ENCODE results near the gene CACNA2D2. TPM values are rescaled to one million over a fixed set of nuclear protein-coding genes. Genes with fewer than 3 reads are reported as not detected.

The CACNA2D2 gene
- total and polyA plus RNA-seq, 2 of the 4 experiments (the other 2 are of a cell fraction) = 0.15 TPM; not detected in 1

DNA sequence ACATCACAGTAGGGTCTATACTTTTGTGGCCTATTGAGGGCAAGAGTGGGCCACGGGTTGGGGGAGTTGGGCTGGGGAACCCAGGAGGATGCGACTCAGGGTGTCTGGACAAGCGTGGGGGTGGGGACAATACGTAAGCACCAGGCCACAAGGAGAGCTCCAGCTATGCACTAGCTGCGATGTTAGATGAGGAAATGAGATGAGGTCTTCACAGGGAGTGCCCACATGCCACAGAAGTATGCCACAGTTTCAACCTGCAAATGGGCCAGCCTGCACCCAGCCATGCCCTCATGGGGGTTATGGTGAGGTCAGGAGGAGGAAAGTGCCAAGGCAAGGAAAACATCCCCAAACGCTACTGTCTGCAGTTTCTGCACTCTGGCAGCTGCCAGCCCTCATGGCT, 30.5 kb downstream of the CACNA2D2 start:
- Histone ChIP-seq H3K9me3 (ENCODE audit: control insufficient read depth, insufficient read depth, low read length) (no peaks in the 10 kb centered on the region), H3K36me3 (ENCODE audit: control insufficient read depth, insufficient read depth, low read length) (no peaks in the 10 kb centered on the region), H3K4me2 (ENCODE audit: low read depth, low read length) (no peak overlapping the region), H2AK9ac (replicated peaks; ENCODE audit: low read depth, low read length, poor library complexity) (no peak overlapping the region), H2BK20ac (ENCODE audit: low read depth, low read length) (no peak overlapping the region), H4K20me1 (ENCODE audit: insufficient read depth, low read length) (no peaks in the 10 kb centered on the region), H3K79me1 (ENCODE audit: low read depth in 1 of 2, low read length in 2 of 2) (no peaks in the 10 kb centered on the region), H3K4ac (ENCODE audit: low read depth, low read length) (no peak overlapping the region), H3K23ac (ENCODE audit: low read depth, low read length) (no peak overlapping the region), H2BK120ac (ENCODE audit: low read depth, low read length) (no peak overlapping the region), H2AK5ac (ENCODE audit: low read depth, low read length) (no peak overlapping the region), H2BK5ac (ENCODE audit: low read depth, low read length, poor library complexity, severe bottlenecking) (no peak overlapping the region), H3K27ac (ENCODE audit: insufficient read depth, low read length) (no peak overlapping the region), H3K56ac (ENCODE audit: extremely low read depth, insufficient read depth, low read length) (no peak overlapping the region), H3K4me1 (ENCODE audit: control insufficient read depth, insufficient read depth, low read length) (no peaks in the 10 kb centered on the region), H2BK15ac (ENCODE audit: low read depth, low read length) (no peak overlapping the region), H3K18ac (ENCODE audit: low read depth, low read length) (no peak overlapping the region), H3K27me3 (ENCODE audit: control insufficient read depth, insufficient read depth, low read length) (peaks cover 22% of the 10 kb centered on the region; the same call in 1 of the 2 replicates), H3K4me3 (ENCODE audit: insufficient read depth, low read depth, low read length) (no peak overlapping the region), H3K14ac (replicated peaks; ENCODE audit: low read depth, low read length) (no peak overlapping the region), H4K8ac (ENCODE audit: low read depth in 2 of 2, low read length in 2 of 2) (no peak overlapping the region), H3K9me1 (ENCODE audit: insufficient read depth, low read length) (no peaks in the 10 kb centered on the region), H2AFZ (replicated peaks; ENCODE audit: low read length, poor library complexity) (no peak overlapping the region), H3K9ac (ENCODE audit: low read depth, low read length) (no peak overlapping the region), H4K5ac (ENCODE audit: low read depth, low read length) (no peak overlapping the region), H4K91ac (ENCODE audit: insufficient read depth, low read depth, low read length) (no peak overlapping the region)
- ChIA-PET POLR2A (ENCODE audit: unreplicated experiment) (no interaction called here), CTCF (no interaction called here)
- ATAC-seq (ENCODE audit: low read depth) (no peak), DNase-seq (no peak)
- TF ChIP-seq RFX5 (IDR thresholded peaks at IDR 0.05; ENCODE audit: low read depth, low read length) = no peak
- no peak for TF ChIP-seq RCOR1 (IDR thresholded peaks at IDR 0.05; ENCODE audit: insufficient replicate concordance, low read length)
- TF ChIP-seq MAZ (IDR thresholded peaks at IDR 0.05; ENCODE audit: borderline replicate concordance, low read depth, low read length) = no peak
- TF ChIP-seq, protein P1, sequence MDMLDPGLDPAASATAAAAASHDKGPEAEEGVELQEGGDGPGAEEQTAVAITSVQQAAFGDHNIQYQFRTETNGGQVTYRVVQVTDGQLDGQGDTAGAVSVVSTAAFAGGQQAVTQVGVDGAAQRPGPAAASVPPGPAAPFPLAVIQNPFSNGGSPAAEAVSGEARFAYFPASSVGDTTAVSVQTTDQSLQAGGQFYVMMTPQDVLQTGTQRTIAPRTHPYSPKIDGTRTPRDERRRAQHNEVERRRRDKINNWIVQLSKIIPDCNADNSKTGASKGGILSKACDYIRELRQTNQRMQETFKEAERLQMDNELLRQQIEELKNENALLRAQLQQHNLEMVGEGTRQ (IDR thresholded peaks at IDR 0.05; ENCODE audit: low read depth, low read length) = no peak
- no peak for TF ChIP-seq CEBPB (IDR thresholded peaks at IDR 0.05; ENCODE audit: low read depth, low read length)
- no peak for TF ChIP-seq NFE2L2 (IDR thresholded peaks at IDR 0.05; ENCODE audit: low read depth, low read length)
- no peak for TF ChIP-seq POLR2A (IDR thresholded peaks at IDR 0.05; ENCODE audit: low read depth, low read length)
- TF ChIP-seq, protein P2, sequence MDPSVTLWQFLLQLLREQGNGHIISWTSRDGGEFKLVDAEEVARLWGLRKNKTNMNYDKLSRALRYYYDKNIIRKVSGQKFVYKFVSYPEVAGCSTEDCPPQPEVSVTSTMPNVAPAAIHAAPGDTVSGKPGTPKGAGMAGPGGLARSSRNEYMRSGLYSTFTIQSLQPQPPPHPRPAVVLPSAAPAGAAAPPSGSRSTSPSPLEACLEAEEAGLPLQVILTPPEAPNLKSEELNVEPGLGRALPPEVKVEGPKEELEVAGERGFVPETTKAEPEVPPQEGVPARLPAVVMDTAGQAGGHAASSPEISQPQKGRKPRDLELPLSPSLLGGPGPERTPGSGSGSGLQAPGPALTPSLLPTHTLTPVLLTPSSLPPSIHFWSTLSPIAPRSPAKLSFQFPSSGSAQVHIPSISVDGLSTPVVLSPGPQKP (IDR thresholded peaks at IDR 0.05; ENCODE audit: borderline replicate concordance, low read depth, low read length) = no peak
- no peak for TF ChIP-seq FOS (IDR thresholded peaks at IDR 0.05; ENCODE audit: low read depth, low read length)
- TF ChIP-seq, protein P3, sequence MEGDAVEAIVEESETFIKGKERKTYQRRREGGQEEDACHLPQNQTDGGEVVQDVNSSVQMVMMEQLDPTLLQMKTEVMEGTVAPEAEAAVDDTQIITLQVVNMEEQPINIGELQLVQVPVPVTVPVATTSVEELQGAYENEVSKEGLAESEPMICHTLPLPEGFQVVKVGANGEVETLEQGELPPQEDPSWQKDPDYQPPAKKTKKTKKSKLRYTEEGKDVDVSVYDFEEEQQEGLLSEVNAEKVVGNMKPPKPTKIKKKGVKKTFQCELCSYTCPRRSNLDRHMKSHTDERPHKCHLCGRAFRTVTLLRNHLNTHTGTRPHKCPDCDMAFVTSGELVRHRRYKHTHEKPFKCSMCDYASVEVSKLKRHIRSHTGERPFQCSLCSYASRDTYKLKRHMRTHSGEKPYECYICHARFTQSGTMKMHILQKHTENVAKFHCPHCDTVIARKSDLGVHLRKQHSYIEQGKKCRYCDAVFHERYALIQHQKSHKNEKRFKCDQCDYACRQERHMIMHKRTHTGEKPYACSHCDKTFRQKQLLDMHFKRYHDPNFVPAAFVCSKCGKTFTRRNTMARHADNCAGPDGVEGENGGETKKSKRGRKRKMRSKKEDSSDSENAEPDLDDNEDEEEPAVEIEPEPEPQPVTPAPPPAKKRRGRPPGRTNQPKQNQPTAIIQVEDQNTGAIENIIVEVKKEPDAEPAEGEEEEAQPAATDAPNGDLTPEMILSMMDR (conservative IDR thresholded peaks at IDR 0.05; ENCODE audit: low read depth, low read length) = no peak
- 71% methylated on average over 4 of the region's 6 CpGs; no CpG with 5 or more reads in 1 of the 2 experiments for WGBS, 2 experiments (ENCODE audit: extremely low coverage in 2 of 2, insufficient read length in 1 of 2)
- dilution Hi-C loops (cut with HindIII; ENCODE audit: low sequenced_read_pairs, unreplicated experiment) (no loop called here), in situ Hi-C loops (cut with MboI; ENCODE audit: low sequenced_read_pairs) (no loop called here), intact Hi-C loops (cut with micrococcal nuclease) (no loop called here)
- no TSS peak for BruUV-seq (replicated peaks)
